Measurements from ENCODE around the gene RAPGEF2. TPM values are rescaled to one million over a fixed set of nuclear protein-coding genes. Genes with fewer than 3 reads are reported as not detected.

The RAPGEF2 gene
- total RNA-seq, 1 donor from 2014 or later: 32.4 TPM

DNA sequence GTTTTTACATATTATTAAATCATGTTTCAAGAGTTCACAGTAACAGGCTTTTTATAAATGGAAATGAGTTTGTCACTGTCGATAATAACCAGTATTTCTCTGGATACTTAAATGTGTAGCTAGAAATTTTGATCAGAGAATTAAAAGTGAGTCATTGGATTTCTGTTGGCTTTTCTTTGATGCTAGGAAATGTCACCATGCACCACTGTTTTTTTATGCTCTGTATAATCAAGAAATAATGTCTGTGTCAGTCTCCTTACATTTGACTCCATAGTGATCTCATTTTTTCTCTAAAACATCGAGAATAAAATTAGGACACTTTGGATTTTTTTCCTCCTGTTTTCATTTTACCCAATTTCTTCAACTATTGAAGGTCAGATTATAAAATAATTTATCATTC is 234.2 kb downstream of the RAPGEF2 start:
- no peaks in the 10 kb centered on the region for H3K9me3 ChIP-seq
- H3K27me3 ChIP-seq: no peaks in the 10 kb centered on the region
- H3K36me3 ChIP-seq: peaks cover 0 to 37% of the 10 kb centered on the region in 2 donors
- H3K27ac ChIP-seq: no peak overlapping the region
- H3K4me1 ChIP-seq: no peaks in the 10 kb centered on the region
- intact Hi-C loops (cut with DNase I): no loop called here
- TF ChIP-seq CTCF (IDR thresholded peaks at IDR 0.05) (no peak), POLR2AphosphoS5 (IDR thresholded peaks at IDR 0.05; ENCODE audit: insufficient read depth in 1 of 2, low read depth in 1 of 2) (no peak), POLR2A (IDR thresholded peaks at IDR 0.05) (no peak)
- no peak overlapping the region for H3K4me3 ChIP-seq
- DNase-seq (ENCODE audit: extremely low spot score in 2 of 2): no peak

- TF ChIP-seq CTCF (IDR thresholded peaks at IDR 0.05) (no peak), POLR2A (IDR thresholded peaks at IDR 0.05) (no peak), POLR2AphosphoS5 (IDR thresholded peaks at IDR 0.05; ENCODE audit: insufficient read depth in 1 of 2, low read depth in 1 of 2) (no peak)
- DNase-seq (ENCODE audit: extremely low spot score in 2 of 2): no peak
- Histone ChIP-seq H3K36me3 (peaks cover 0 to 68% of the 10 kb centered on the region in 2 donors), H3K27me3 (no peaks in the 10 kb centered on the region), H3K9me3 (no peaks in the 10 kb centered on the region), H3K4me3 (no peak overlapping the region), H3K4me1 (no peaks in the 10 kb centered on the region), H3K27ac (no peak overlapping the region)
- intact Hi-C loops (cut with DNase I): no loop called here
These were observed 238.6 kb downstream of the RAPGEF2 start for GRCh38 chr4:159341522-159341921.

DNA sequence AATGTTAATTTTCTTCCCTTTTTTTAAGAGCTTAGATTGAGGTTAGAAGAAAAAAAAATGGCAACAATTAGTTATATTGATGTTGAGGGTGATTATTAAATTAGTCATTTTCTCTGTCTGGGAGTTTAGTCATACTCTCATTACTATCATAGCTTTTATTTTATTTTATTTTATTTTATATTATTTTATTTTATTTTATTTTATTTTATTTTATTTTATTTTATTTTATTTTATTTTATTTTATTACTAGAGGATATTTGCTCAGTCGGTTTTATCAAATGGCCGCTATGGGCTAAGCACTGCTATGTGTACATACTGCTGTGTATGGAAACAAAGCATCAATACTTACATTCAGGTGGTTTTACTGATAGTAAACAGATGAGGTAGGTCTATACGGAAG is 239.5 kb downstream of the RAPGEF2 start:
- Histone ChIP-seq H3K27me3 (no peaks in the 10 kb centered on the region), H3K36me3 (peaks cover 0 to 77% of the 10 kb centered on the region in 2 donors), H3K9me3 (no peaks in the 10 kb centered on the region), H3K4me1 (no peaks in the 10 kb centered on the region), H3K27ac (no peak overlapping the region), H3K4me3 (no peak overlapping the region)
- intact Hi-C loops (cut with DNase I): no loop called here
- no peak for DNase-seq (ENCODE audit: extremely low spot score in 2 of 2)
- TF ChIP-seq POLR2AphosphoS5 (IDR thresholded peaks at IDR 0.05; ENCODE audit: insufficient read depth in 1 of 2, low read depth in 1 of 2) (no peak), POLR2A (IDR thresholded peaks at IDR 0.05) (no peak), CTCF (IDR thresholded peaks at IDR 0.05) (no peak)

DNA sequence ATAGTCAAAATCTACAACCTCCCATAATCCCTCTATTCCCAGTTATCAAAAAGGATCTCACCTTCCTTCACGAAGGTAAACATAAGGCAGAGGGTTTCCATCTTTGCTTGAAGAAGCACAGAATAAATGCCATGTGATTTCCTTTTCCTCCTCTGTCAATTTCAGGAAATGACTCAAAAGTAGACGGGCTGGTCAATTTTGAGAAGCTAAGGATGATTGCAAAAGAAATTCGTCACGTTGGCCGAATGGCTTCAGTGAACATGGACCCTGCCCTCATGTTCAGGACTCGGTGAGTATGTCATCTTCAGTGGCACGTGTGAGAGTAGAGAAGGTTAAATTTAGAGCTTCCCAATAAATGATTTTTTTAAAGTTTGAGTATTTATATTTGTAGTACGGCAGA is 240.2 kb downstream of the RAPGEF2 start:
- peaks cover 0 to 83% of the 10 kb centered on the region in 2 donors for H3K36me3 ChIP-seq

More for the DNA sequence above, 240.2 kb downstream of the RAPGEF2 start:
- no peak overlapping the region for H3K27ac ChIP-seq
- no peak overlapping the region for H3K4me3 ChIP-seq
- intact Hi-C loops (cut with DNase I): no loop called here
- TF ChIP-seq POLR2A (IDR thresholded peaks at IDR 0.05): no peak
- TF ChIP-seq POLR2AphosphoS5 (IDR thresholded peaks at IDR 0.05; ENCODE audit: insufficient read depth in 1 of 2, low read depth in 1 of 2): no peak
- TF ChIP-seq CTCF (IDR thresholded peaks at IDR 0.05): no peak
- no peaks in the 10 kb centered on the region for H3K4me1 ChIP-seq
- H3K27me3 ChIP-seq: no peaks in the 10 kb centered on the region
- no peak for DNase-seq (ENCODE audit: extremely low spot score in 2 of 2)
- H3K9me3 ChIP-seq: no peaks in the 10 kb centered on the region
